Pancreas (tissue), 10 donors: ENCODE data around the gene SEBOX. TPM values are rescaled to one million over a fixed set of nuclear protein-coding genes. Genes with fewer than 3 reads are reported as not detected.
"Not testable (repeated sequence)": the region's sequence is repeated elsewhere in the genome, so short reads cannot be mapped to it uniquely, and the experiment has no call there.

Experiments
- ATAC-seq, 4 donors: fragments of 200-7000 bp; cut with Tn5 transposase; one replicate each; pipeline versions ENCODE4 v1.8.0 to v1.9.1; 2020; ENCODE audit warnings: mild to moderate bottlenecking in 4 of 4, moderate library complexity in 4 of 4
- DNase-seq, 6 donors: peaks; one replicate each; pipeline ENCODE4 v3.0.0-alpha.2; 2020
- FAIRE-seq: peaks from 2 replicates; lab custom pipeline; 2012; peaks lifted over from hg19 to GRCh38; lab: Jason Lieb, UNC
- H3K27ac ChIP-seq, 4 donors: fragments of 200-600 bp; sonication (generic); 1 replicate in 3 of 4; 2 replicates in 1 of 4; pipeline versions ENCODE4 v1.5.0 to v1.8.0; 2020
- H3K27me3 ChIP-seq, 4 donors: fragments of 200-600 bp; one replicate each; pipeline ENCODE4 v1.8.0; 2021
- H3K36me3 ChIP-seq, 3 donors: fragments of 200-600 bp; sonication (generic) in 1 of 3; one replicate each; pipeline versions ENCODE4 v1.5.0 to v1.8.0; 2020 to 2021
- H3K4me1 ChIP-seq, 3 donors: fragments of 200-600 bp; one replicate each; pipeline ENCODE4 v1.8.0; 2021
- H3K4me3 ChIP-seq, 4 donors: fragments of 200-600 bp; sonication (generic) in 2 of 4; one replicate each; pipeline versions ENCODE4 v1.5.0 to v1.8.0; 2020 to 2021
- H3K9me3 ChIP-seq, 4 donors: fragments of 200-600 bp; one replicate each; pipeline ENCODE4 v1.8.0; 2021
- WGBS, 2 donors: extraction: QIAGEN DNeasy Blood & Tissue Kit; methylation state at CpG; one replicate each; pipeline ENCODE4 v1.1.7; 2013; 5-methylcytosine and 5-hydroxymethylcytosine counted together
- intact Hi-C, 3 donors: fragments of 100-400 bp; cut with DNase I; formaldehyde crosslinking; loops; one replicate each; pipeline versions ENCODE4 v1.11.1 to v1.14.2; 2022
- polyA plus RNA-seq, 2 donors: library from polyadenylated mRNA; stranded (reverse); fragments of 200-250 nt; gene quantifications; one replicate each; pipeline ENCODE4 v1.2.3, GENCODE V29; 2013
- total RNA-seq, 6 donors: library from RNA; stranded (reverse); fragmentation: NEBNext Ultra II Directional in 4 of 6; extraction: Animal tissue kit (Norgen Biotek cat#: 25700) in 4 of 6; gene quantifications; one replicate each; pipeline versions ENCODE4 v1.2.1 to v1.2.4, GENCODE V29; 2021 to 2023
- TF ChIP-seq, protein P1 (sequence below), 4 donors: fragments of 200-600 bp; sonication (generic) in 3 of 4; IDR thresholded peaks; one replicate each; pipeline versions ENCODE4 v1.5.0 to v1.8.0; 2021; ENCODE audit warnings: antibody characterized with exemption in 4 of 4
- donor health status: healthy with polysubstance abuse.
- donor health status: DM: no; HTN: no; CAD: no; lungs with moderate emphysema.
- donor health status: DM: no; HTN: no; CAD: no.
- donor health status: control.
- donor health status: control.
- donor health status: Bipolar disorder and iron deficiency.
- donor health status: DM: yes; HTN: yes; CAD: no.
- donor health status: DM: no; HTN: no; CAD: no.
- donor health status: DM: no; HTN: no; CAD: no.
- donor health status: DM: yes; HTN: yes; CAD: no.

The SEBOX gene
- total and polyA plus RNA-seq, 8 donors, result not detected

DNA sequence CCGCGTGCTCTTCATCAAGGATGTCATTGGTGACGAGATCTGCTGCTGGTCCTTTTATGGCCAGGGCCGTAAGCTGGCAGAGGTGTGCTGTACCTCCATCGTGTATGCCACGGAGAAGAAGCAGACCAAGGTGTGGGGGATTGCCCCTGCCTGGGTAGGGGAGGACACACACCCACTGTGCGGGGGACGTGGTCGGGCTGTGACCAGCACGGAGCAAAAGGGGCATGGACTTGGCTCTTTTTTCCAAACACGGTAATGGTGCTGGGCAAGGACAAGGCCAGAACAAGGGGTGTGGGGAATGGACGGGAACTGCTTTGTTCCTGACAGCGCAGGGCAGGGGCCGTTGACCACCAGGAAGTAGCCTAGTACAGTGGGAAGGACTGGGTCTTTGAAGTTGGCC, 22.7 kb downstream of the SEBOX start:
- no peak for DNase-seq
- H3K27ac ChIP-seq, result no peak overlapping the region
- TF ChIP-seq, protein P1, sequence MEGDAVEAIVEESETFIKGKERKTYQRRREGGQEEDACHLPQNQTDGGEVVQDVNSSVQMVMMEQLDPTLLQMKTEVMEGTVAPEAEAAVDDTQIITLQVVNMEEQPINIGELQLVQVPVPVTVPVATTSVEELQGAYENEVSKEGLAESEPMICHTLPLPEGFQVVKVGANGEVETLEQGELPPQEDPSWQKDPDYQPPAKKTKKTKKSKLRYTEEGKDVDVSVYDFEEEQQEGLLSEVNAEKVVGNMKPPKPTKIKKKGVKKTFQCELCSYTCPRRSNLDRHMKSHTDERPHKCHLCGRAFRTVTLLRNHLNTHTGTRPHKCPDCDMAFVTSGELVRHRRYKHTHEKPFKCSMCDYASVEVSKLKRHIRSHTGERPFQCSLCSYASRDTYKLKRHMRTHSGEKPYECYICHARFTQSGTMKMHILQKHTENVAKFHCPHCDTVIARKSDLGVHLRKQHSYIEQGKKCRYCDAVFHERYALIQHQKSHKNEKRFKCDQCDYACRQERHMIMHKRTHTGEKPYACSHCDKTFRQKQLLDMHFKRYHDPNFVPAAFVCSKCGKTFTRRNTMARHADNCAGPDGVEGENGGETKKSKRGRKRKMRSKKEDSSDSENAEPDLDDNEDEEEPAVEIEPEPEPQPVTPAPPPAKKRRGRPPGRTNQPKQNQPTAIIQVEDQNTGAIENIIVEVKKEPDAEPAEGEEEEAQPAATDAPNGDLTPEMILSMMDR (IDR thresholded peaks at IDR 0.05), result no peak
- intact Hi-C loops, result no loop called here
- no peaks in the 10 kb centered on the region for H3K27me3 ChIP-seq
- FAIRE-seq, result no peak
- H3K9me3 ChIP-seq, result no peaks in the 10 kb centered on the region
- no peak overlapping the region for H3K4me3 ChIP-seq
- no peak for ATAC-seq
- 90 to 91% methylated on average over 14 of the region's 14 CpGs for WGBS, 2 donors
- peaks cover 28 to 40% (median 33%) of the 10 kb centered on the region in 3 donors for H3K4me1 ChIP-seq
- H3K36me3 ChIP-seq, result peaks cover 12 to 51% (median 19%) of the 10 kb centered on the region in 3 donors

DNA sequence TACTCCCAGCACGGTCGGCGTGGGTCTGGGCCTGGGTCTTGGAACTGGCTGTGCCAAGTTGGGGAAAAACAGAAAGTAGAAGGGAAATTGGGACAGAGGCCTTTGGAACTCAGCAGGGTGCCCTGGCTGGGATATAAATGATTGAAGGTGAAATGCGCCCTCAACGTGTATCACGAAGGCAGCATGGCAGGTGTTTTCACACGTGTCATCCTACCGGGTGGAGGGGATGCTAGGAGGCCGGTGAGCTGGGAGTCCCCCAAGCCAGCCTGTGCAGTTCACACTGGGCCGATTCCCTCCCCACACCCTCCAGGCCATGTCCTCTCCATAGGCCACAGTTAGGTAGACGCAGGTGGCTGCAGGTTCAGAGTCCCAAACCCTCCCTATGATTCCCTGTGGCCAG, 23.5 kb downstream of the SEBOX start:
- H3K4me3 ChIP-seq, result no peak overlapping the region
- FAIRE-seq, result no peak
- peaks cover 28 to 41% (median 36%) of the 10 kb centered on the region in 3 donors for H3K4me1 ChIP-seq
- ATAC-seq, result no peak
- intact Hi-C loops, result no loop called here
- no peaks in the 10 kb centered on the region for H3K27me3 ChIP-seq
- DNase-seq, result no peak
- no peak overlapping the region for H3K27ac ChIP-seq
- TF ChIP-seq, protein P1 (IDR thresholded peaks at IDR 0.05), result no peak
- peaks cover 12 to 51% (median 19%) of the 10 kb centered on the region in 3 donors for H3K36me3 ChIP-seq
- WGBS, 2 donors, result 90 to 95% methylated on average over 11 of the region's 11 CpGs
- no peaks in the 10 kb centered on the region for H3K9me3 ChIP-seq

DNA sequence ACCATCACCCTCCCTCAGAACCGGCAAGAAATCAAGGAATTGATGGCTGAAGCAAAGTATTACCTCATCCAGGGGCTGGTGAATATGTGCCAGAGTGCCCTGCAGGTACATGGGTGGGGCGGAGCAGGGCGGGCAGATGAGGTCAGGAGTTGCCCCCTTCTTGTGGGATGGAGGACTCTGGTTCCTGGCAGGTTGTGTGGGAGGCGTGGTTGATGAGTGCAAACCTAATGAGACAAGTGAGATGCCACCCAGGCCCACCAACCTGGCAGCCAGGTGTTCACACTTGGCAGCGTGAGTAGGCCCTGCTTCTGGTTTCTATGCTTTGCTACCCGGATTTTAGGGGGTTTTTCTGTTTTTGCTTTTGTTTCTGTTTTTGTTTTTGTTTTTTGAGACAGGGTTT, 24.6 kb downstream of the SEBOX start:
- no peak overlapping the region for H3K4me3 ChIP-seq
- no peaks in the 10 kb centered on the region for H3K9me3 ChIP-seq
- H3K4me1 ChIP-seq, result peaks cover 17 to 30% (median 25%) of the 10 kb centered on the region in 3 donors
- ATAC-seq, result no peak
- no peaks in the 10 kb centered on the region for H3K27me3 ChIP-seq
- DNase-seq, result no peak
- FAIRE-seq, result no peak
- H3K27ac ChIP-seq, result no peak overlapping the region
- H3K36me3 ChIP-seq, result peaks cover 12 to 51% (median 19%) of the 10 kb centered on the region in 3 donors
- WGBS, 2 donors, result 80 to 86% methylated on average over 6 of the region's 6 CpGs
- TF ChIP-seq, protein P1 (IDR thresholded peaks at IDR 0.05), result no peak
- intact Hi-C loops, result no loop called here

DNA sequence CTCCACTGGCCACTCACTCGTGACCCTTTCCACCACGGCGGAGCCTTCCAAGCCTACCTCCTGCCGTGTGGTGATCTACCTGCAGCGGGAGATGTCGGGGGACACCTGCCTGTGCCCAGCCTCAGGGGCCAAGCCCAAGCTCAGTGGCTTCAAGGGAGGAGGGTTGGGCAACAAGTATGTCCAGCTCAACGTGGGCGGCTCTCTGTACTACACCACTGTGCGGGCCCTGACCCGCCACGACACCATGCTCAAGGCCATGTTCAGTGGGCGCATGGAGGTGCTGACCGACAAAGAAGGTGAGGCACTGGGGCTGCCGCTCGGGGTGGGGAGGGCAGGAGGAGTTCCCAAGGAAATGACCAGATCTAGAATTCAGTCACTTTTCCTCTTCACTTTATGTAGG, 25.6 kb downstream of the SEBOX start:
- Histone ChIP-seq H3K27ac (no peak overlapping the region), H3K9me3 (no peaks in the 10 kb centered on the region), H3K36me3 (peaks cover 8 to 47% (median 19%) of the 10 kb centered on the region in 3 donors), H3K4me3 (no peak overlapping the region), H3K27me3 (no peaks in the 10 kb centered on the region), H3K4me1 (peaks cover 12 to 23% (median 20%) of the 10 kb centered on the region in 3 donors)
- DNase-seq, result no peak
- intact Hi-C loops, result no loop called here
- FAIRE-seq, result no peak
- TF ChIP-seq, protein P1 (IDR thresholded peaks at IDR 0.05), result no peak
- 84 to 88% methylated on average over 15 of the region's 15 CpGs for WGBS, 2 donors
- ATAC-seq, result no peak

DNA sequence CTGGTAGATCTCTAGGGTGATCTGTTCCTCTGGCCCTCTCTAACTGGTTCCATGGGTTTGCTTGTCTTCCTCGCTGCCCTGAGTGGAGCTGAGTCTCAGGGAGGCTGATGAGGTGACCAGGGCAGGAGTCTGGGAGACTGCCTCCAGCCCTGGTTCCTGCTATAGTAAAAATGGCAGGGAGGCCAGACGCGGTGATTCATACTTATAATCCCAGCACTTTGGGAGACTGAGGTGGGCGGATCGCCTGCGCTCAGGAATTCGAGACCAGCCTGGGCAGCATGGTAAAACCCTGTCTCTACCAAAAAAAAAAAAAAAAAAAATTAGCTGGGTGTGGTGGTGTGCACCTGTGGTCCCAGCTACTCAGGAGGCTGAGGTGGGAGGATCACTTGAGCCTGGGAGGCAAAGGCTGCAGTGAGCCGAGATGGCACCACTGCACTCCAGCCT, 26.2 kb downstream of the SEBOX start:
- 90 to 91% methylated on average over 8 of the region's 8 CpGs for WGBS, 2 donors
- H3K27me3 ChIP-seq, H3K4me3 ChIP-seq, H3K9me3 ChIP-seq, DNase-seq, FAIRE-seq, intact Hi-C loops, ATAC-seq: not testable (repeated sequence)
- H3K4me1 ChIP-seq, result peaks cover 12 to 30% (median 25%) of the 10 kb centered on the region in 3 donors
- H3K27ac ChIP-seq, result peak overlapping the region in 2 of 4 donors; percentile 4 to 30
- peaks cover 7 to 40% (median 19%) of the 10 kb centered on the region in 3 donors for H3K36me3 ChIP-seq
